HG02840 (cell line): ENCODE data around the gene SRBD1.

ENCODE experiments used
- ATAC-seq: cut with Tn5 transposase; IDR thresholded peaks from one replicate; pipeline ENCODE4 v1.9.1; 2021; ENCODE audit warnings: mild to moderate bottlenecking, moderate library complexity, moderate number of reproducible peaks; ENCODE audit not compliant: unreplicated experiment, low FRiP score

The SRBD1 gene

GRCh38 chr2:45394842-45395241 lies 216.2 kb downstream of the SRBD1 start:
- ATAC-seq = no peak

GRCh38 chr2:45394216-45394615 lies 216.9 kb downstream of the SRBD1 start:
- ATAC-seq = no peak

- ATAC-seq = no peak
Observed at GRCh38 chr2:45391866-45392265, 219.2 kb downstream of the SRBD1 start.

GRCh38 chr2:45390861-45391260 lies 220.2 kb downstream of the SRBD1 start:
- ATAC-seq = no peak

GRCh38 chr2:45390441-45390840 lies 220.6 kb downstream of the SRBD1 start:
- ATAC-seq = no peak

- ATAC-seq = no peak
Observed at GRCh38 chr2:45388541-45389100, 222.4 kb downstream of the SRBD1 start.

GRCh38 chr2:45382744-45383143 lies 228.3 kb downstream of the SRBD1 start:
- ATAC-seq = no peak

GRCh38 chr2:45380131-45380836 lies 230.8 kb downstream of the SRBD1 start:
- ATAC-seq = no peak

GRCh38 chr2:45379399-45380087 lies 231.5 kb downstream of the SRBD1 start:
- ATAC-seq = no peak

GRCh38 chr2:45373534-45373933 lies 237.5 kb downstream of the SRBD1 start:
- no peak for ATAC-seq

GRCh38 chr2:45370369-45370768 lies 240.7 kb downstream of the SRBD1 start:
- no peak for ATAC-seq

GRCh38 chr2:45368792-45369191 lies 242.3 kb downstream of the SRBD1 start:
- ATAC-seq = no peak

GRCh38 chr2:45361666-45362065 lies 249.4 kb downstream of the SRBD1 start:
- ATAC-seq = no peak

GRCh38 chr2:45354776-45355175 lies 256.3 kb downstream of the SRBD1 start:
- ATAC-seq = no peak

- no peak for ATAC-seq
Observed at GRCh38 chr2:45353879-45354278, 257.2 kb downstream of the SRBD1 start.

GRCh38 chr2:45352506-45352905 lies 258.6 kb downstream of the SRBD1 start:
- ATAC-seq = no peak

GRCh38 chr2:45345331-45346234 lies 265.5 kb downstream of the SRBD1 start:
- ATAC-seq = no peak

- ATAC-seq = no peak
Observed at GRCh38 chr2:45344502-45344901, 266.6 kb downstream of the SRBD1 start.

- no peak for ATAC-seq
Observed at GRCh38 chr2:45344071-45344470, 267.0 kb downstream of the SRBD1 start.

- no peak for ATAC-seq
Observed at GRCh38 chr2:45343251-45344017, 267.6 kb downstream of the SRBD1 start.
